M059J (cell line): ENCODE measurements around the gene CTNNA3. TPM values are rescaled to one million over a fixed set of nuclear protein-coding genes. Genes with fewer than 3 reads are reported as not detected.

Source experiments
- DNase-seq: peaks from one replicate; pipeline ENCODE4 v3.0.0-alpha.2; 2012; ENCODE audit warnings: low read depth
- total RNA-seq: library from RNA; depleted of rRNA; stranded (reverse); fragments of >200 nt; shearing (Covaris generic); gene quantifications from 2 replicates; pipeline ENCODE4 v1.2.3, GENCODE V29; 2014

Gene CTNNA3
- total RNA-seq, 1 experiment from 2014 or later = 0.02 TPM

DNA sequence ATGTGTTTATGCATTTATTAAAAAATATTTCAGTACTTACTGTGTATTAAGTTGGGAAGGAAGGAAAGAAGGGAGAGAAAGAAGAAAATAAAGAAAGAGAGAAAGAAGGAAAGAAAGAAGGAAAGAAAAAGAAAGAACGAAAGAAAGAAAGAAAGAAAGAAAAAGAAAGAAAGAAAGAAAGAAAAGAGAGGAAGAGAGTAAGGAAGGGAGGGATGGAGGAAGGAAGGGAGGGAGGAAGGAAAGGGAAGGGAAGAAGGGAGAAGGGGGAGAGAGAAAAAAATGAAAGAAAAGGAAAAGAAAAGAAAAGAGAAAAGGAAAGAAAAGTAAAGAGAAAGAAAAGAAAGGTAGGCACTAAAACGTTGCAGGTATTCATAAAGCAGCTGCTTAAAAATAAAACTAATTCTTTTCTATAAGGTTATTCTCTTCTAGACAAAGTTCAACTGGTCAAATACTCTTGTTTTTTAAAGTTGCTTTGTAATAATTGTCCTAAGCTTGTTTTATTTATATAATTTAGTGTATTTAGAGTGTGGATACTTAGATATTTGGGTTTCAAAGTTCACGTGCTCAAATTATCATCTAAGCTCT lies 1473.4 kb downstream of the CTNNA3 start:
- DNase-seq = no peak

DNA sequence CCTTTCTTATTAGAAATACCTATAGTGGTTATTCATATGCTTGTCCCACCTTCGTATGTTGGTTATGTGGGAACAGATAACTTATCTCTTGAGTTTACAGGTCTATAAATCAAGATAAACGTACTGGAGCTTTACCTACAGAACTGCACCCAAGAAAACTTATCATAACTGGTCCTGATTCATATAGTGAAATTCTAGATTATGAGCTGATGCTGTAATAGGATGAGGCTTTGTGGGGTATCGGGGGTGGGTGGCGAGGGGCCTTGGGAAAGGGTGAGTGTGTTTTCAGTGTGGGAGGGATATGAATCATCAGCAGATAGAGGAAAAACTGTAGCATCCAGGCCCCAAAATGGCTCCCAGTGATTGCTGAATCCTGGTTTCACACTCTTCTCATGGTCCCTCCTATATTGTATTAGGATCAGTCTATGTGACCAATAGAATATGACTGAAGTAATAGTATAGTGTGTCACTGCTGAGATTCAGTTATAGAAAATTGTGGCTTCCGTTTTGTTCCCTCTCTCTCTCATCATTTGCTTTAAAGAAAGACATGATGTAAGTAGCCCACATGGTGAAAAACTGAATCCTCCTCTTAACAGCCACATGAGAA lies 1476.9 kb downstream of the CTNNA3 start:
- DNase-seq = no peak

DNA sequence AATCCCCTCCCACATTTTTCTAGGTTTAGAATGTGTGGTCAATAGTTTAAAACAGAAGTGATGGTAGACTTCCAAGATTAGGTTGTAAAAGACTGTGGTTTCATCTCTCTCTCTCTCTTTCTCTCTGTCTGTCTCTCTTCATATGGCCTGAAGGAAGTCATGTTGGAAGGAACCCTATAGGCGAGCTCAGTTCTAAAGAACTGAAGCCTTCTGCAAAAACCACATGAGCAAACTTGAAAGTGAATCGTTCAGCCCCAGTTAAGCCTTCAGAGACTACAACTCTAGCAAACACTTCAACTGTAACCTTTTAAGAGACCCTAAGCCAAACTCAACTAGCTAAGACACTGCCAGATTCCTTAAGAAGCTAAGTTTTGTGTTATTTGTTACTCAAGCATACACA lies 1477.7 kb downstream of the CTNNA3 start:
- no peak for DNase-seq

DNA sequence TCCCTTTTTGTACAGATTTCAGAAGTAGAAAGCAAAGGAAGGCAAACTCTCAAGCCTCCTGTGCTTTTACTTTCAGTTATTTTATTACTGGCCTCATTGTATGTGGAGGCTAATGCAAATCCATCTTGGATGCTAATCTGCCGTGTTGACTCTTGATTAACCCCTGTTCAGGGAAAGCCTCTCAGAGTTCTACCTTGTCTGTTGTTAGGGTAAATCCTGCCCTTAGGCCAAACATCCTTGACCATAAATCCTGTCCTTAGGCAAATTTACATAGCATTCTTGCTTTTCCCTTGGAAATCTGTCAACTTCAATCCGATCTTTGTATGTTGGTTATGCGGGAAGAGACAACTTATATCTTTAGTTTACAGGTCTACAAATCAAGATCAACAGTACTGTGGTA lies 1480.1 kb downstream of the CTNNA3 start:
- DNase-seq = no peak

GRCh38 chr10:66214721-66215404 lies 1481.1 kb downstream of the CTNNA3 start:
- DNase-seq = no peak

- DNase-seq = no peak
Observed at GRCh38 chr10:66209025-66209424, 1487.0 kb downstream of the CTNNA3 start.

- no peak for DNase-seq
Observed at GRCh38 chr10:66204838-66205237, 1491.2 kb downstream of the CTNNA3 start.

GRCh38 chr10:66202101-66202500 lies 1493.9 kb downstream of the CTNNA3 start:
- DNase-seq = no peak

DNA sequence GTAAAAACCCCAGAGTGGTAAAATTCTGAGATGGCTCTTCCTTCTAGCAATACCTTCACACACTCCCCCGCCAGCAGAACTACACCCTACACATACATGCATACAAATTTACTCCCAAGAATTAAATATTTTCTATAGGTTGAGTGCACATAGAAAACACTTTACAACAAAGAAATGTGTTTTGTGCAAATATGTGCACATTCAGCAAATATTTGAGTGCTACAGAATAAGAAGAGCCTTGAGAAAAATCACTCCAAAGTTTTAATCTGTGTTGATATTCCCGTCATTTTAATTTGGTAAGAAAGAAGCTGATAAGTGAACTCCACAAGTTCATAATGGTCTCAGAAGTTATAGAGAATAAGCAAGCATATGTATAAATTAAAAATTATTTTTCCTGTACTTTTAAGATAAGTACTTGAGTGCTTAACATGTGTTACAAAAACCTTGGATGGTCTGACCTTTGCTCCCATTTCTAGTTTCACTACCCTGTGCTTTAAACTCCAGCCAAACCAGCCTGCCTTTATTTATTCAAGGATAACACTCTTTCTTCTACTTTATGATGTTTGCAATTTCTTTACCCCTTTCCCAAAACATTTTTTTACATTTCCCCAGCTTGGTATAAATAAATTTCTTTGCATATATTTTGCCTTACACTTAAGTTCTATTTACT lies 1503.7 kb downstream of the CTNNA3 start:
- DNase-seq = no peak

GRCh38 chr10:66190413-66190812 lies 1505.6 kb downstream of the CTNNA3 start:
- DNase-seq = no peak

- no peak for DNase-seq
Observed at GRCh38 chr10:66189271-66189670, 1506.7 kb downstream of the CTNNA3 start.

GRCh38 chr10:66187053-66187733 lies 1508.8 kb downstream of the CTNNA3 start:
- no peak for DNase-seq

DNA sequence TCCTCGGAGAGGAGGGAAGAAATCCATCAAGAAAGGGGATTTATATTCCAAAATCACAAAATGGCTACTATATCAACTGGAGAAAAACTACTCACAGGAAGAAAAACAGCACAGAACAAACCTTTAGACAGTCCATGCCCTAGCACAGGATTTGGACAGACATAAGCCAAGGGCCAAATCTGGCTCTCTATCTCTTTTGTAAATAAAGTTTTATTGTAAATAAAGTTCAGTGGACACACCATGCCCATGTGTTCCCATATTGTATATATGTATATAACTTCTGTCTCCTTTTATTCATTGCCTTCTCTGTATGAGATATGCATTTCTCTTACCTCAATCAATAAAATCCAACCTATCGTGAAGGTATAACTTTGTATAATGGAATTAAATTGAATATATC lies 1513.0 kb downstream of the CTNNA3 start:
- DNase-seq = no peak

GRCh38 chr10:66180581-66181318 lies 1515.2 kb downstream of the CTNNA3 start:
- DNase-seq = peak; percentile 44

DNA sequence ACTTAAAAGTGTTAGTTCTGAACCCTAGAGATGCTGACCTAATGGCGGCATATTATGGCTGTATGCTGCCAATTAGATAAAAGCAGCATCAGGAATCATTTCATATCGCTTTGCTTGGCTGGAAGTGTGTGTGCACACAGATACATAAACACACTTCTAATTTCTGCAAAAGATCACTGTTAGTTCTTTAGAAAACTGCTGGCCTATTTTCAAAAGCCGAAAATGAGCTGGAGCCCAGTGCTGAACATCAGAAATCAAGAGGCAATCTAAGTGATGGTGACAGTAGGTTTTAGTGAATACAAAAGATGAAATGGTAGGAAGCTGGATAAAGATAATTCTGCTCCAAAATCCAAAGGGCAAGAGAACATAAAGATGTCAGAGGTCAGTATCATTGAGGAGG lies 1516.0 kb downstream of the CTNNA3 start:
- no peak for DNase-seq

GRCh38 chr10:66176772-66177171 lies 1519.2 kb downstream of the CTNNA3 start:
- no peak for DNase-seq

- DNase-seq = peak; percentile 1
Observed at GRCh38 chr10:66167816-66168215, 1528.2 kb downstream of the CTNNA3 start.

DNA sequence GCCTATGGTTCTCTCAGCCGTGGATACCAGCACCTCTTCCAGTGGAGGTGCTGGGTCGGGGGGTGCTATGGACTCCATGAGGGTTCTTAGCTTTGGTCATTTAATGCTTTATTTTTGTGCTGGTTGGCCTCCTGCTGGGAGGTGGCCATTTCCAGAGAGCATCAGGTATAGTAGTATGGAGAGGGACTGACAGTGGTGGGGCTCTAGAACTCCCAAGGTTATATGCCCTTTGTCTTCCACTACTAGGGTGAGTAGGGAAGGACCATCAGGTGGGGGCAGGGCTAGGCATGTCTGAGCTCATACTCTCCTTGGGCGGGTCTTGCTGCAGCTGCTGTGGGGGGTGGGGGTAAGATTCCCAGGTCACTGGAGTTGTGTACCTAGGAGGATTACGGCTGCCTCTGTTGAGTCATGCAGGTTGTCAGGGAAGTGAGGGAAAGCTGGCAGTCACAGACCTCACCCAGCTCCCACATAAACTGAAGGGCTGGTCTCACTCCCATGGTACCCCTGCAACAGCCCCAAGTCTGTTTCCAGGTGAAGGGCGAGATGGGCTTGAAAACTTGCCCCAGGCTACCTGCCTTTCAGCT lies 1533.3 kb downstream of the CTNNA3 start:
- no peak for DNase-seq

DNA sequence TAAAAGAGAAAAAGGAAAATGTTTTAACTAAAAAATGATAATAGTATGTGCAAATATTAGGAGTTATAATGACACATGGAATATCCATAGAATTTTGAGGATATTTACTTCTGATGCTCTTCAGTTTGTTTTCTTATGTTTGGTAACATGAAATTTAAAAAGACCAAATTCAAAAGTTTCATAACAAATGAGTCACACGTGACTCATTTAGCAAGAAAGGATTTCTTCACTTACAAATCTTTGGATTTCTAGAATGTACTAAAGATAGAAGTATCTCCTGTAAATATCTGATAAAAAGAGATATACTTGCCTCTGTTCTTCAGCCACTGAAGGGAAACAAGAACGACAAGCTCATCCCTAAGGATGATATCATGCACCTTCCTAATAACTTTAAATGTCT lies 1544.6 kb downstream of the CTNNA3 start:
- no peak for DNase-seq

DNA sequence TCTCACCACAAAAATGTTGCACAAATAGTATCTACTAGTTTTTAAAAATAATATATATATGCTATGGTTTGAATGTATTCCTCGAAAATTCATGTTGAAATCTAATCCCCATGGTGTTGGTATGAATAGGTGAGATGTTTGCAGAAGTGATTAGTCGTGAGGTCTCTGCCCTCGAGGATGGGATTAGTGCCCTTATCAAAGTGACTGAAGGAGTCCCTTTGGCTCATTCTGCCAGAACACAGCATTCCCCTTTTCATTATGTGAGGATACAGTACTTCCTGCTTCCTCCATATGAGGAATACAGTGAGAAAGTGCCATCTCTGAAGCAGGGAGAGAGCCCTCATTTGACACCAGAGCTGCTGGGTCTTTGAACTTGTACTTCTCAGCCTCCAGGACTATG lies 1547.7 kb downstream of the CTNNA3 start:
- no peak for DNase-seq

DNA sequence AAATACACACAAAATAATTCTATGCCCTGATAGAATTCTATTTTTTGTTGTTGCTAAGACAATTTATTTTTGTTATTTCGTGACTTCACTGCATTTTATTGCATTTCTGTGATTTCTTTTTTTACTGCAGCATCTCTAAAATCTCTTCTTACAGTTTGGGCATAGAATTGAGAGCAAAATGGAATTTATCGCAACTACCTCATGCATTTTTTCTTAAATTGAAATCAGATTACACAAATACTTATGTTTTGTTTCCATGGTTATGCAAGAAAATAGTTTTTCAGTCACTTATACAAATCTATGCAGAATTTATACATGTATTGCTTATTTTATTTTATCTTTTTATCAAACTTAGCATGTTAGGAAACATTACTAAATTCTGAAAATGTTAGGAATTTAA lies 1552.0 kb downstream of the CTNNA3 start:
- DNase-seq = no peak
